Pulmonary artery endothelial cell (primary cell): ENCODE measurements around the gene AKIP1. TPM values are rescaled to one million over a fixed set of nuclear protein-coding genes. Genes with fewer than 3 reads are reported as not detected.

Source experiments
- DNase-seq: peaks from one replicate; pipeline ENCODE4 v3.0.0-alpha.2; 2011; ENCODE audit warnings: low read depth, low spot score
- total RNA-seq: library from RNA; depleted of rRNA; stranded (reverse); fragments of >200 nt; gene quantifications from 2 replicates; pipeline ENCODE4 v1.2.3, GENCODE V29; 2014

AKIP1 gene
- total RNA-seq, 1 donor from 2014 or later, result 20.4 TPM

GRCh38 chr11:8959546-8960166 is 48.7 kb downstream of the AKIP1 start:
- DNase-seq, result peak; percentile 54

GRCh38 chr11:8961401-8961800 is 50.4 kb downstream of the AKIP1 start:
- DNase-seq, result no peak

GRCh38 chr11:8962841-8963240 is 51.9 kb downstream of the AKIP1 start:
- DNase-seq, result no peak

- peak; percentile 17 for DNase-seq
Observed at GRCh38 chr11:8963569-8964323, 52.8 kb downstream of the AKIP1 start.

GRCh38 chr11:8964324-8965320 is 53.6 kb downstream of the AKIP1 start, which contains the start of gene TMEM9B:
TMEM9B (minus strand) TSS chr11:8964442; CDS start chr11:8964313, 129 bp downstream.
- DNase-seq, result peak; percentile 52

GRCh38 chr11:8967184-8967583 is 56.2 kb downstream of the AKIP1 start:
- DNase-seq, result no peak

Other genes with a start within 250 kb of the AKIP1 start
- 5.7 and 7.3 TPM in 2 replicates for gene TRIM66, start 228.5 kb upstream of the AKIP1 start, total RNA-seq
- 660 and 1,292 TPM in 2 replicates for gene RPL27A, start 228.4 kb upstream of the AKIP1 start, total RNA-seq
- not detected in 2 replicates for gene C11orf16, start 21.8 kb downstream of the AKIP1 start, total RNA-seq
- not detected in 2 replicates for gene ASCL3, start 31.8 kb downstream of the AKIP1 start, total RNA-seq
- 31.3 and 42.4 TPM in 2 replicates for gene TMEM9B, start 53.3 kb downstream of the AKIP1 start, total RNA-seq
- gene NRIP3, start 92.8 kb downstream of the AKIP1 start, total RNA-seq, result 4.0 and 15.6 TPM in 2 replicates
- gene SCUBE2, start 180.4 kb downstream of the AKIP1 start, total RNA-seq, result 0.73 and 0.74 TPM in 2 replicates